H1 (cell line): ENCODE results near the gene RAD51D. TPM values are rescaled to one million over a fixed set of nuclear protein-coding genes. Genes with fewer than 3 reads are reported as not detected.

Source experiments
- CHD7 ChIP-seq: fragments of 300-600 bp; sonication (generic); IDR thresholded peaks from 2 replicates; pipeline ENCODE4 v1.7.1; 2012; ENCODE audit warnings: low read length, moderate library complexity, mild to moderate bottlenecking, inconsistent platforms; ENCODE audit not compliant: insufficient replicate concordance
- JUND ChIP-seq: IDR thresholded peaks from 2 replicates; pipeline ENCODE4 v1.6.1; 2011; ENCODE audit warnings: mild to moderate bottlenecking, improper control_type of control experiment, low read length
- polyA plus RNA-seq, 7 experiments: library from polyadenylated mRNA; depleted of rRNA in 3 of 7; stranded (reverse) in 5 of 7; unstranded in 2 of 7; fragments of >200 nt in 5 of 7; fragments of 200-250 nt in 2 of 7; gene quantifications; 1 replicate in 5 of 7; 2 replicates in 1 of 7; 4 replicates in 1 of 7; pipeline versions ENCODE4 v1.2.1 to v1.2.3, GENCODE V29; 2011 to 2013; ENCODE audit warnings: missing spikeins in 2 of 7, mixed read lengths in 2 of 7
- total RNA-seq: library from RNA; stranded (reverse); fragmentation: NEBNext Ultra II Directional; extraction: Animal tissue kit (Norgen Biotek cat#: 25700); gene quantifications from 2 replicates; pipeline ENCODE4 v1.2.1, GENCODE V29; 2021

RAD51D gene
- total and polyA plus RNA-seq, 2 of the 8 experiments (the other 6 are each of a cell fraction or from before 2014, with no cell fraction given), result 10.2 to 12.9 TPM

- TF ChIP-seq CHD7 (no peak), JUND (no peak)
These were observed 9.7 kb upstream of the RAD51D start (continued) for GRCh38 chr17:35129154-35129972.
